ENCODE results near the gene RNF8. TPM values are rescaled to one million over a fixed set of nuclear protein-coding genes. Genes with fewer than 3 reads are reported as not detected.

Gene RNF8
- polyA plus RNA-seq, 4 donors, result 12.7 to 14.4 (median 13.4) TPM

GRCh38 chr6:37357860-37358259 is 4.1 kb downstream of the RNF8 start:
- FAIRE-seq (no peak), DNase-seq (no peak)
- Histone ChIP-seq H3K36me3 (ENCODE audit: control insufficient read depth in 3 of 3, insufficient read depth in 2 of 3, low read depth in 1 of 3, low read length in 3 of 3) (peaks cover 4 to 9% (median 4%) of the 10 kb centered on the region in 3 donors), H3K27me3 (ENCODE audit: control insufficient read depth in 3 of 3, insufficient read depth in 3 of 3, low read length in 3 of 3) (no peaks in the 10 kb centered on the region), H3K9me3 (ENCODE audit: control insufficient read depth in 2 of 2, insufficient read depth in 1 of 2, low read depth in 1 of 2, low read length in 1 of 2) (no peaks in the 10 kb centered on the region), H3K27ac (ENCODE audit: low read depth in 1 of 3, low read length in 2 of 3) (no peak overlapping the region), H3K4me1 (ENCODE audit: control insufficient read depth in 3 of 3, insufficient read depth in 2 of 3, low read depth in 1 of 3, low read length in 2 of 3) (peaks cover 0 to 3% (median 0%) of the 10 kb centered on the region in 3 donors), H3K4me3 (ENCODE audit: low read depth in 1 of 3, low read length in 3 of 3) (no peak overlapping the region)
- 57 to 74% (median 73%) methylated on average over 2 of the region's 2 CpGs for WGBS, 3 donors

- H3K9me3 ChIP-seq (ENCODE audit: control insufficient read depth in 2 of 2, insufficient read depth in 1 of 2, low read depth in 1 of 2, low read length in 1 of 2), result no peaks in the 10 kb centered on the region
- peaks cover 4 to 9% (median 4%) of the 10 kb centered on the region in 3 donors for H3K36me3 ChIP-seq (ENCODE audit: control insufficient read depth in 3 of 3, insufficient read depth in 2 of 3, low read depth in 1 of 3, low read length in 3 of 3)
- DNase-seq, result no peak
- H3K4me3 ChIP-seq (ENCODE audit: low read depth in 1 of 3, low read length in 3 of 3), result no peak overlapping the region
- H3K27ac ChIP-seq (ENCODE audit: low read depth in 1 of 3, low read length in 2 of 3), result no peak overlapping the region
- H3K27me3 ChIP-seq (ENCODE audit: control insufficient read depth in 3 of 3, insufficient read depth in 3 of 3, low read length in 3 of 3), result no peaks in the 10 kb centered on the region
- no peak for FAIRE-seq
- 73 to 77% (median 76%) methylated on average over 3 of the region's 3 CpGs for WGBS, 3 donors
- H3K4me1 ChIP-seq (ENCODE audit: control insufficient read depth in 3 of 3, insufficient read depth in 2 of 3, low read depth in 1 of 3, low read length in 2 of 3), result peaks cover 0 to 3% (median 0%) of the 10 kb centered on the region in 3 donors
Measured at GRCh38 chr6:37359039-37359438, 5.3 kb downstream of the RNF8 start.

GRCh38 chr6:37362101-37362828 is 8.5 kb downstream of the RNF8 start:
- Histone ChIP-seq H3K9me3 (ENCODE audit: control insufficient read depth in 2 of 2, insufficient read depth in 1 of 2, low read depth in 1 of 2, low read length in 1 of 2) (no peaks in the 10 kb centered on the region), H3K4me3 (ENCODE audit: low read depth in 1 of 3, low read length in 3 of 3) (no peak overlapping the region), H3K27me3 (ENCODE audit: control insufficient read depth in 3 of 3, insufficient read depth in 3 of 3, low read length in 3 of 3) (no peaks in the 10 kb centered on the region), H3K27ac (ENCODE audit: low read depth in 1 of 3, low read length in 2 of 3) (no peak overlapping the region), H3K4me1 (ENCODE audit: control insufficient read depth in 3 of 3, insufficient read depth in 2 of 3, low read depth in 1 of 3, low read length in 2 of 3) (no peaks in the 10 kb centered on the region), H3K36me3 (ENCODE audit: control insufficient read depth in 3 of 3, insufficient read depth in 2 of 3, low read depth in 1 of 3, low read length in 3 of 3) (peaks cover 4 to 9% (median 5%) of the 10 kb centered on the region in 3 donors)
- 68 to 83% (median 77%) methylated on average over 2 of the region's 2 CpGs for WGBS, 3 donors
- FAIRE-seq (no peak), DNase-seq (no peak)

GRCh38 chr6:37365791-37366190 is 12.0 kb downstream of the RNF8 start:
- 47 to 51% (median 48%) methylated on average over 2 of the region's 2 CpGs for WGBS, 3 donors
- H3K4me1 ChIP-seq (ENCODE audit: control insufficient read depth in 3 of 3, insufficient read depth in 2 of 3, low read depth in 1 of 3, low read length in 2 of 3), result no peaks in the 10 kb centered on the region
- no peak overlapping the region for H3K27ac ChIP-seq (ENCODE audit: low read depth in 1 of 3, low read length in 2 of 3)
- H3K4me3 ChIP-seq (ENCODE audit: low read depth in 1 of 3, low read length in 3 of 3), result no peak overlapping the region
- peaks cover 4 to 17% (median 14%) of the 10 kb centered on the region in 3 donors for H3K36me3 ChIP-seq (ENCODE audit: control insufficient read depth in 3 of 3, insufficient read depth in 2 of 3, low read depth in 1 of 3, low read length in 3 of 3)
- no peaks in the 10 kb centered on the region for H3K9me3 ChIP-seq (ENCODE audit: control insufficient read depth in 2 of 2, insufficient read depth in 1 of 2, low read depth in 1 of 2, low read length in 1 of 2)
- FAIRE-seq, result no peak
- H3K27me3 ChIP-seq (ENCODE audit: control insufficient read depth in 3 of 3, insufficient read depth in 3 of 3, low read length in 3 of 3), result no peaks in the 10 kb centered on the region
- peak in 1 of 2 donors; percentile 6 for DNase-seq

- FAIRE-seq, result no peak
- no peaks in the 10 kb centered on the region for H3K4me1 ChIP-seq (ENCODE audit: control insufficient read depth in 3 of 3, insufficient read depth in 2 of 3, low read depth in 1 of 3, low read length in 2 of 3)
- peak in 1 of 2 donors; percentile 28 for DNase-seq
- WGBS, 3 donors, result 83 to 89% (median 85%) methylated on average over 3 of the region's 3 CpGs
- H3K36me3 ChIP-seq (ENCODE audit: control insufficient read depth in 3 of 3, insufficient read depth in 2 of 3, low read depth in 1 of 3, low read length in 3 of 3), result peaks cover 3 to 20% (median 16%) of the 10 kb centered on the region in 3 donors
- H3K4me3 ChIP-seq (ENCODE audit: low read depth in 1 of 3, low read length in 3 of 3), result no peak overlapping the region
- no peaks in the 10 kb centered on the region for H3K27me3 ChIP-seq (ENCODE audit: control insufficient read depth in 3 of 3, insufficient read depth in 3 of 3, low read length in 3 of 3)
- no peaks in the 10 kb centered on the region for H3K9me3 ChIP-seq (ENCODE audit: control insufficient read depth in 2 of 2, insufficient read depth in 1 of 2, low read depth in 1 of 2, low read length in 1 of 2)
- H3K27ac ChIP-seq (ENCODE audit: low read depth in 1 of 3, low read length in 2 of 3), result no peak overlapping the region
Measured at GRCh38 chr6:37366910-37367309, 13.1 kb downstream of the RNF8 start.

GRCh38 chr6:37368961-37369320 is 15.2 kb downstream of the RNF8 start:
- Histone ChIP-seq H3K4me1 (ENCODE audit: control insufficient read depth in 3 of 3, insufficient read depth in 2 of 3, low read depth in 1 of 3, low read length in 2 of 3) (no peaks in the 10 kb centered on the region), H3K36me3 (ENCODE audit: control insufficient read depth in 3 of 3, insufficient read depth in 2 of 3, low read depth in 1 of 3, low read length in 3 of 3) (peaks cover 3 to 23% (median 10%) of the 10 kb centered on the region in 3 donors), H3K9me3 (ENCODE audit: control insufficient read depth in 2 of 2, insufficient read depth in 1 of 2, low read depth in 1 of 2, low read length in 1 of 2) (no peaks in the 10 kb centered on the region), H3K27me3 (ENCODE audit: control insufficient read depth in 3 of 3, insufficient read depth in 3 of 3, low read length in 3 of 3) (no peaks in the 10 kb centered on the region), H3K27ac (ENCODE audit: low read depth in 1 of 3, low read length in 2 of 3) (no peak overlapping the region), H3K4me3 (ENCODE audit: low read depth in 1 of 3, low read length in 3 of 3) (no peak overlapping the region)
- no peak for DNase-seq
- no peak for FAIRE-seq
- 85 to 97% (median 91%) methylated on average over 1 of the region's 1 CpG for WGBS, 3 donors

- Histone ChIP-seq H3K9me3 (ENCODE audit: control insufficient read depth in 2 of 2, insufficient read depth in 1 of 2, low read depth in 1 of 2, low read length in 1 of 2) (no peaks in the 10 kb centered on the region), H3K36me3 (ENCODE audit: control insufficient read depth in 3 of 3, insufficient read depth in 2 of 3, low read depth in 1 of 3, low read length in 3 of 3) (peaks cover 3 to 23% (median 10%) of the 10 kb centered on the region in 3 donors), H3K27me3 (ENCODE audit: control insufficient read depth in 3 of 3, insufficient read depth in 3 of 3, low read length in 3 of 3) (no peaks in the 10 kb centered on the region), H3K27ac (ENCODE audit: low read depth in 1 of 3, low read length in 2 of 3) (no peak overlapping the region), H3K4me1 (ENCODE audit: control insufficient read depth in 3 of 3, insufficient read depth in 2 of 3, low read depth in 1 of 3, low read length in 2 of 3) (no peaks in the 10 kb centered on the region), H3K4me3 (ENCODE audit: low read depth in 1 of 3, low read length in 3 of 3) (no peak overlapping the region)
- FAIRE-seq, result no peak
- WGBS, 3 donors, result 54 to 62% (median 57%) methylated on average over 1 of the region's 1 CpG
- DNase-seq, result no peak
Measured at GRCh38 chr6:37369321-37370201, 15.8 kb downstream of the RNF8 start.

GRCh38 chr6:37371154-37372083 is 17.6 kb downstream of the RNF8 start:
- Histone ChIP-seq H3K9me3 (ENCODE audit: control insufficient read depth in 2 of 2, insufficient read depth in 1 of 2, low read depth in 1 of 2, low read length in 1 of 2) (no peaks in the 10 kb centered on the region), H3K27me3 (ENCODE audit: control insufficient read depth in 3 of 3, insufficient read depth in 3 of 3, low read length in 3 of 3) (no peaks in the 10 kb centered on the region), H3K4me1 (ENCODE audit: control insufficient read depth in 3 of 3, insufficient read depth in 2 of 3, low read depth in 1 of 3, low read length in 2 of 3) (no peaks in the 10 kb centered on the region), H3K4me3 (ENCODE audit: low read depth in 1 of 3, low read length in 3 of 3) (no peak overlapping the region), H3K27ac (ENCODE audit: low read depth in 1 of 3, low read length in 2 of 3) (no peak overlapping the region), H3K36me3 (ENCODE audit: control insufficient read depth in 3 of 3, insufficient read depth in 2 of 3, low read depth in 1 of 3, low read length in 3 of 3) (peaks cover 3 to 31% (median 10%) of the 10 kb centered on the region in 3 donors)
- FAIRE-seq (no peak), DNase-seq (no peak)
- 90 to 95% (median 95%) methylated on average over 4 of the region's 4 CpGs for WGBS, 3 donors

Measured in small intestine (tissue), 7 donors.